DOHH2 (cell line): ENCODE measurements around the gene SUGCT.

Source experiments
- CTCF ChIP-seq: fragments of 200-600 bp; sonication (generic); IDR thresholded peaks from one replicate; pipeline ENCODE4 v1.5.1; 2014; ENCODE audit warnings: antibody characterized with exemption, mild to moderate bottlenecking, low read depth, low read length; ENCODE audit not compliant: poor library complexity, severe bottlenecking
- EZH2phosphoT487 ChIP-seq: fragments of 200-600 bp; sonication (generic); IDR thresholded peaks from 2 replicates; pipeline ENCODE4 v1.6.1; 2017; ENCODE audit warnings: borderline replicate concordance, mild to moderate bottlenecking, antibody characterized with exemption, low read length, moderate library complexity, mixed read lengths

GRCh38 chr7:40541336-40541735, 406.5 kb downstream of the SUGCT start:
- TF ChIP-seq CTCF (no peak), EZH2phosphoT487 (no peak)
